H9 (cell line): ENCODE measurements around the gene IQCE. TPM values are rescaled to one million over a fixed set of nuclear protein-coding genes. Genes with fewer than 3 reads are reported as not detected.

Experiments
- DNase-seq: peaks from one replicate; pipeline ENCODE4 v3.0.0-alpha.2; 2017
- H2AFZ ChIP-seq: one replicate; pipeline ENCODE4 v1.6.1; 2013; ENCODE audit warnings: mild to moderate bottlenecking, low read length, control low read depth, moderate library complexity
- H2AK5ac ChIP-seq: 2 replicates; pipeline ENCODE4 v1.6.1; 2013; ENCODE audit warnings: low read length, control low read depth, mixed read lengths; ENCODE audit not compliant: insufficient read length
- H2BK120ac ChIP-seq: one replicate; pipeline ENCODE4 v1.6.1; 2013; ENCODE audit warnings: low read depth, mild to moderate bottlenecking, low read length, control low read depth, inconsistent platforms; ENCODE audit not compliant: poor library complexity, severe bottlenecking
- H2BK12ac ChIP-seq: 2 replicates; pipeline ENCODE4 v1.6.1; 2013; ENCODE audit warnings: low read length, control low read depth, mixed read lengths, low read depth; ENCODE audit not compliant: insufficient read length
- H2BK15ac ChIP-seq: 2 replicates; pipeline ENCODE4 v1.6.1; 2013; ENCODE audit warnings: low read depth, low read length, control low read depth
- H2BK20ac ChIP-seq: one replicate; pipeline ENCODE4 v1.6.1; 2013; ENCODE audit warnings: low read depth, mild to moderate bottlenecking, low read length, control low read depth, inconsistent platforms; ENCODE audit not compliant: poor library complexity, severe bottlenecking
- H2BK5ac ChIP-seq: 2 replicates; pipeline ENCODE4 v1.6.1; 2013; ENCODE audit warnings: low read length, control low read depth, mixed read lengths; ENCODE audit not compliant: insufficient read length
- H3K14ac ChIP-seq: 2 replicates; pipeline ENCODE4 v1.6.1; 2013; ENCODE audit warnings: low read length, control low read depth; ENCODE audit not compliant: insufficient read depth
- H3K18ac ChIP-seq: 2 replicates; pipeline ENCODE4 v1.6.1; 2013; ENCODE audit warnings: low read depth, mild to moderate bottlenecking, mixed read lengths, low read length, control low read depth; ENCODE audit not compliant: insufficient read length
- H3K23ac ChIP-seq: 2 replicates; pipeline ENCODE4 v1.6.1; 2013; ENCODE audit warnings: low read length, control low read depth, mixed read lengths, low read depth; ENCODE audit not compliant: insufficient read length
- H3K23me2 ChIP-seq: 2 replicates; pipeline ENCODE4 v1.6.1; 2013; ENCODE audit warnings: low read depth, mild to moderate bottlenecking, mixed read lengths, low read length, control low read depth; ENCODE audit not compliant: insufficient read length, poor library complexity, severe bottlenecking
- H3K27ac ChIP-seq: 2 replicates; pipeline ENCODE4 v1.5.1; 2013; ENCODE audit warnings: low read length, control low read depth, mixed read lengths, low read depth; ENCODE audit not compliant: insufficient read length
- H3K27me3 ChIP-seq: 2 replicates; pipeline ENCODE4 v1.6.1; 2013; ENCODE audit warnings: low read length, control low read depth, inconsistent platforms; ENCODE audit not compliant: insufficient read depth
- H3K4ac ChIP-seq: 2 replicates; pipeline ENCODE4 v1.6.1; 2013; ENCODE audit warnings: low read depth, mild to moderate bottlenecking, control low read depth, inconsistent platforms, low read length, moderate library complexity
- H3K4me1 ChIP-seq: 2 replicates; pipeline ENCODE4 v1.6.1; 2013; ENCODE audit warnings: low read length, control low read depth, inconsistent platforms; ENCODE audit not compliant: insufficient read depth
- H3K4me2 ChIP-seq: 2 replicates; pipeline ENCODE4 v1.6.1; 2013; ENCODE audit warnings: low read length, control low read depth, mixed read lengths; ENCODE audit not compliant: insufficient read length, insufficient read depth
- H3K56ac ChIP-seq: 2 replicates; pipeline ENCODE4 v1.6.1; 2013; ENCODE audit warnings: low read depth, mild to moderate bottlenecking, mixed read lengths, low read length, control low read depth; ENCODE audit not compliant: insufficient read length
- H3K79me1 ChIP-seq: 2 replicates; pipeline ENCODE4 v1.6.1; 2013; ENCODE audit warnings: low read depth, mild to moderate bottlenecking, moderate library complexity, low read length, control low read depth, inconsistent platforms; ENCODE audit not compliant: insufficient read depth, poor library complexity, severe bottlenecking
- H3K79me2 ChIP-seq: 2 replicates; pipeline ENCODE4 v1.6.1; 2013; ENCODE audit warnings: low read length, control low read depth, inconsistent platforms; ENCODE audit not compliant: insufficient read depth
- H3K9ac ChIP-seq: 2 replicates; pipeline ENCODE4 v1.6.1; 2013; ENCODE audit warnings: low read length, control low read depth, mixed read lengths; ENCODE audit not compliant: insufficient read length; ENCODE audit errors: extremely low read depth
- H3K9me3 ChIP-seq: one replicate; pipeline ENCODE4 v1.6.1; 2013; ENCODE audit warnings: low read depth, low read length, inconsistent platforms; ENCODE audit not compliant: control insufficient read depth
- H3T11ph ChIP-seq: one replicate; pipeline ENCODE4 v1.6.1; 2013; ENCODE audit warnings: mild to moderate bottlenecking, low read length, control low read depth, inconsistent platforms
- H4K20me1 ChIP-seq: one replicate; pipeline ENCODE4 v1.6.1; 2013; ENCODE audit not compliant: control insufficient read depth, insufficient read length, insufficient read depth
- H4K5ac ChIP-seq: 2 replicates; pipeline ENCODE4 v1.6.1; 2013; ENCODE audit warnings: low read depth, mild to moderate bottlenecking, mixed read lengths, low read length, control low read depth; ENCODE audit not compliant: insufficient read length
- H4K8ac ChIP-seq: replicated peaks from 2 replicates; pipeline ENCODE4 v1.6.1; 2013; ENCODE audit warnings: low read length, control low read depth, mixed read lengths, low read depth; ENCODE audit not compliant: insufficient read length
- H4K91ac ChIP-seq: 2 replicates; pipeline ENCODE4 v1.6.1; 2013; ENCODE audit warnings: low read depth, mild to moderate bottlenecking, moderate library complexity, mixed read lengths, low read length, control low read depth; ENCODE audit not compliant: insufficient read length
- H3K27ac Mint-ChIP-seq, 3 experiments: 2 replicates in 2 of 3; 3 replicates in 1 of 3; pipeline ENCODE4 v1.8.0; 2020 to 2021; ENCODE audit warnings: mixed read lengths in 3 of 3, mild to moderate bottlenecking in 1 of 3, moderate library complexity in 1 of 3
- H3K27me3 Mint-ChIP-seq: 2 replicates; pipeline ENCODE4 v1.8.0; 2021; ENCODE audit warnings: low read depth, mild to moderate bottlenecking, moderate library complexity, mixed read lengths
- H3K36me3 Mint-ChIP-seq, 3 experiments: 2 replicates in 2 of 3; 3 replicates in 1 of 3; pipeline ENCODE4 v1.8.0; 2020 to 2021; ENCODE audit warnings: low read depth in 3 of 3, mixed read lengths in 3 of 3; ENCODE audit not compliant: insufficient read depth in 1 of 3
- H3K4me1 Mint-ChIP-seq, 2 experiments: 2 replicates each; pipeline ENCODE4 v1.8.0; 2020; ENCODE audit warnings: mixed read lengths in 2 of 2
- H3K4me3 Mint-ChIP-seq, 2 experiments: 2 replicates in 1 of 2; 3 replicates in 1 of 2; pipeline ENCODE4 v1.8.0; 2020 to 2021; ENCODE audit warnings: mild to moderate bottlenecking in 2 of 2, mixed read lengths in 2 of 2, moderate library complexity in 1 of 2
- H3K9me3 Mint-ChIP-seq, 2 experiments: 2 replicates in 1 of 2; 3 replicates in 1 of 2; pipeline ENCODE4 v1.8.0; 2020; ENCODE audit warnings: mild to moderate bottlenecking in 2 of 2, mixed read lengths in 2 of 2, moderate library complexity in 1 of 2
- WGBS: extraction: QIAGEN DNeasy Blood & Tissue Kit; methylation state at CpG from one replicate; pipeline ENCODE4 v1.1.7; 2013; ENCODE audit warnings: missing lambda C conversion rate, low lambda C conversion rate, mixed read lengths; ENCODE audit not compliant: insufficient read length; ENCODE audit errors: extremely low coverage; 5-methylcytosine and 5-hydroxymethylcytosine counted together
- total RNA-seq: library from RNA; stranded (reverse); gene quantifications from 2 replicates; pipeline ENCODE4 v1.2.1, GENCODE V29; 2021
- TF ChIP-seq, protein P1 (sequence below): fragments of 200-600 bp; sonication (generic); conservative IDR thresholded peaks from 3 replicates; pipeline ENCODE4 v1.8.0; 2021; ENCODE audit warnings: antibody characterized with exemption, mild to moderate bottlenecking

The IQCE gene
- total RNA-seq, 1 experiment from 2014 or later = 7.0 TPM

DNA sequence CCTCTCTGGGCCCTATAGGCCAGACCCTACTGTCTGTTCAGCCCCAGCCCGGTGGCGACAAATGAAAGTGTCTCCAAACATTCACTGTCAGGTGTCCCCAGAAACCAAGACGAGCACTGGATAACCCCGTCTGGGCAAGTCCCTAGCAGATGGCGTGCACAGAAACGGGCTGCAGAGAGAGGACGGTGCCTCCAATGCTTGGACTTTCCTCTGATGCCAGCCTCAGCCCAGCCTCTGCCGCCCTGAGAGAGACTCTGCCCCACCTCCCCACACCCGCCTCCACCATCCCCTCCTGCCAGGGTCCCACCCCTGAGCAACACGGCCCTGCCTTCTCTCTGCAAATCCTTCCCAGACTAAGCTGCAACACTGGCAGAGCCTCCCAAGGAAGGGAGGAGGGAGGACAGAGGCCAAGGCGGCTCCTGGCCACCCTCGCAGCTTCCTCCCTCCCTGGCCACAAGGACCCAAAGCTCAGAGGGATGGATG is 46.6 kb upstream of the IQCE start:
- Histone ChIP-seq H3K79me2 (no peaks in the 10 kb centered on the region), H3K27me3 (no peaks in the 10 kb centered on the region), H3K9ac (no peak overlapping the region), H3K18ac (no peak overlapping the region), H2BK20ac (no peak overlapping the region), H3K23me2 (no peaks in the 10 kb centered on the region), H3K14ac (no peak overlapping the region; the same call in 1 of the 2 replicates), H4K5ac (no peak overlapping the region), H3K23ac (no peak overlapping the region), H2BK120ac (no peak overlapping the region), H2BK5ac (no peak overlapping the region), H3T11ph (no peak overlapping the region), H2AK5ac (no peak overlapping the region), H3K9me3 (no peaks in the 10 kb centered on the region), H2AFZ (no peak overlapping the region), H2BK15ac (no peak overlapping the region), H3K4me2 (no peak overlapping the region), H3K4me1 (no peaks in the 10 kb centered on the region; the same call in 1 of the 2 replicates), H4K91ac (no peak overlapping the region), H3K79me1 (no peaks in the 10 kb centered on the region), H3K27ac (no peak overlapping the region), H3K56ac (no peak overlapping the region), H4K8ac (no peak overlapping the region), H3K4ac (no peak overlapping the region), H2BK12ac (no peak overlapping the region), H4K20me1 (no peaks in the 10 kb centered on the region)
- Mint-ChIP-seq H3K36me3 (no peaks in the 10 kb centered on the region), H3K27me3 (peaks cover 3% of the 10 kb centered on the region), H3K9me3 (no peaks in the 10 kb centered on the region; a peak in 1 of 5 replicates), H3K4me3 (no peak overlapping the region; a peak in 1 of 5 replicates), H3K4me1 (peaks cover 19 to 36% of the 10 kb centered on the region in 2 experiments), H3K27ac (no peak overlapping the region)
- no peak for DNase-seq
- TF ChIP-seq, protein P1, sequence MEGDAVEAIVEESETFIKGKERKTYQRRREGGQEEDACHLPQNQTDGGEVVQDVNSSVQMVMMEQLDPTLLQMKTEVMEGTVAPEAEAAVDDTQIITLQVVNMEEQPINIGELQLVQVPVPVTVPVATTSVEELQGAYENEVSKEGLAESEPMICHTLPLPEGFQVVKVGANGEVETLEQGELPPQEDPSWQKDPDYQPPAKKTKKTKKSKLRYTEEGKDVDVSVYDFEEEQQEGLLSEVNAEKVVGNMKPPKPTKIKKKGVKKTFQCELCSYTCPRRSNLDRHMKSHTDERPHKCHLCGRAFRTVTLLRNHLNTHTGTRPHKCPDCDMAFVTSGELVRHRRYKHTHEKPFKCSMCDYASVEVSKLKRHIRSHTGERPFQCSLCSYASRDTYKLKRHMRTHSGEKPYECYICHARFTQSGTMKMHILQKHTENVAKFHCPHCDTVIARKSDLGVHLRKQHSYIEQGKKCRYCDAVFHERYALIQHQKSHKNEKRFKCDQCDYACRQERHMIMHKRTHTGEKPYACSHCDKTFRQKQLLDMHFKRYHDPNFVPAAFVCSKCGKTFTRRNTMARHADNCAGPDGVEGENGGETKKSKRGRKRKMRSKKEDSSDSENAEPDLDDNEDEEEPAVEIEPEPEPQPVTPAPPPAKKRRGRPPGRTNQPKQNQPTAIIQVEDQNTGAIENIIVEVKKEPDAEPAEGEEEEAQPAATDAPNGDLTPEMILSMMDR = no peak
- no CpG with 5 or more reads among the region's 12 CpGs for WGBS
